H9 (cell line): ENCODE measurements around the gene VKORC1. TPM values are rescaled to one million over a fixed set of nuclear protein-coding genes. Genes with fewer than 3 reads are reported as not detected.

ENCODE experiments used
- DNase-seq: peaks from one replicate; pipeline ENCODE4 v3.0.0-alpha.2; 2017
- H2AFZ ChIP-seq: one replicate; pipeline ENCODE4 v1.6.1; 2013; ENCODE audit warnings: mild to moderate bottlenecking, low read length, control low read depth, moderate library complexity
- H2AK5ac ChIP-seq: 2 replicates; pipeline ENCODE4 v1.6.1; 2013; ENCODE audit warnings: low read length, control low read depth, mixed read lengths; ENCODE audit not compliant: insufficient read length
- H2BK120ac ChIP-seq: one replicate; pipeline ENCODE4 v1.6.1; 2013; ENCODE audit warnings: low read depth, mild to moderate bottlenecking, low read length, control low read depth, inconsistent platforms; ENCODE audit not compliant: poor library complexity, severe bottlenecking
- H2BK12ac ChIP-seq: 2 replicates; pipeline ENCODE4 v1.6.1; 2013; ENCODE audit warnings: low read length, control low read depth, mixed read lengths, low read depth; ENCODE audit not compliant: insufficient read length
- H2BK15ac ChIP-seq: 2 replicates; pipeline ENCODE4 v1.6.1; 2013; ENCODE audit warnings: low read depth, low read length, control low read depth
- H2BK20ac ChIP-seq: one replicate; pipeline ENCODE4 v1.6.1; 2013; ENCODE audit warnings: low read depth, mild to moderate bottlenecking, low read length, control low read depth, inconsistent platforms; ENCODE audit not compliant: poor library complexity, severe bottlenecking
- H2BK5ac ChIP-seq: 2 replicates; pipeline ENCODE4 v1.6.1; 2013; ENCODE audit warnings: low read length, control low read depth, mixed read lengths; ENCODE audit not compliant: insufficient read length
- H3K14ac ChIP-seq: 2 replicates; pipeline ENCODE4 v1.6.1; 2013; ENCODE audit warnings: low read length, control low read depth; ENCODE audit not compliant: insufficient read depth
- H3K18ac ChIP-seq: 2 replicates; pipeline ENCODE4 v1.6.1; 2013; ENCODE audit warnings: low read depth, mild to moderate bottlenecking, mixed read lengths, low read length, control low read depth; ENCODE audit not compliant: insufficient read length
- H3K23ac ChIP-seq: 2 replicates; pipeline ENCODE4 v1.6.1; 2013; ENCODE audit warnings: low read length, control low read depth, mixed read lengths, low read depth; ENCODE audit not compliant: insufficient read length
- H3K23me2 ChIP-seq: 2 replicates; pipeline ENCODE4 v1.6.1; 2013; ENCODE audit warnings: low read depth, mild to moderate bottlenecking, mixed read lengths, low read length, control low read depth; ENCODE audit not compliant: insufficient read length, poor library complexity, severe bottlenecking
- H3K27ac ChIP-seq: 2 replicates; pipeline ENCODE4 v1.5.1; 2013; ENCODE audit warnings: low read length, control low read depth, mixed read lengths, low read depth; ENCODE audit not compliant: insufficient read length
- H3K27me3 ChIP-seq: 2 replicates; pipeline ENCODE4 v1.6.1; 2013; ENCODE audit warnings: low read length, control low read depth, inconsistent platforms; ENCODE audit not compliant: insufficient read depth
- H3K4ac ChIP-seq: 2 replicates; pipeline ENCODE4 v1.6.1; 2013; ENCODE audit warnings: low read depth, mild to moderate bottlenecking, control low read depth, inconsistent platforms, low read length, moderate library complexity
- H3K4me1 ChIP-seq: 2 replicates; pipeline ENCODE4 v1.6.1; 2013; ENCODE audit warnings: low read length, control low read depth, inconsistent platforms; ENCODE audit not compliant: insufficient read depth
- H3K4me2 ChIP-seq: 2 replicates; pipeline ENCODE4 v1.6.1; 2013; ENCODE audit warnings: low read length, control low read depth, mixed read lengths; ENCODE audit not compliant: insufficient read length, insufficient read depth
- H3K56ac ChIP-seq: 2 replicates; pipeline ENCODE4 v1.6.1; 2013; ENCODE audit warnings: low read depth, mild to moderate bottlenecking, mixed read lengths, low read length, control low read depth; ENCODE audit not compliant: insufficient read length
- H3K79me1 ChIP-seq: 2 replicates; pipeline ENCODE4 v1.6.1; 2013; ENCODE audit warnings: low read depth, mild to moderate bottlenecking, moderate library complexity, low read length, control low read depth, inconsistent platforms; ENCODE audit not compliant: insufficient read depth, poor library complexity, severe bottlenecking
- H3K79me2 ChIP-seq: 2 replicates; pipeline ENCODE4 v1.6.1; 2013; ENCODE audit warnings: low read length, control low read depth, inconsistent platforms; ENCODE audit not compliant: insufficient read depth
- H3K9ac ChIP-seq: 2 replicates; pipeline ENCODE4 v1.6.1; 2013; ENCODE audit warnings: low read length, control low read depth, mixed read lengths; ENCODE audit not compliant: insufficient read length; ENCODE audit errors: extremely low read depth
- H3K9me3 ChIP-seq: one replicate; pipeline ENCODE4 v1.6.1; 2013; ENCODE audit warnings: low read depth, low read length, inconsistent platforms; ENCODE audit not compliant: control insufficient read depth
- H3T11ph ChIP-seq: one replicate; pipeline ENCODE4 v1.6.1; 2013; ENCODE audit warnings: mild to moderate bottlenecking, low read length, control low read depth, inconsistent platforms
- H4K20me1 ChIP-seq: one replicate; pipeline ENCODE4 v1.6.1; 2013; ENCODE audit not compliant: control insufficient read depth, insufficient read length, insufficient read depth
- H4K5ac ChIP-seq: 2 replicates; pipeline ENCODE4 v1.6.1; 2013; ENCODE audit warnings: low read depth, mild to moderate bottlenecking, mixed read lengths, low read length, control low read depth; ENCODE audit not compliant: insufficient read length
- H4K8ac ChIP-seq: replicated peaks from 2 replicates; pipeline ENCODE4 v1.6.1; 2013; ENCODE audit warnings: low read length, control low read depth, mixed read lengths, low read depth; ENCODE audit not compliant: insufficient read length
- H4K91ac ChIP-seq: 2 replicates; pipeline ENCODE4 v1.6.1; 2013; ENCODE audit warnings: low read depth, mild to moderate bottlenecking, moderate library complexity, mixed read lengths, low read length, control low read depth; ENCODE audit not compliant: insufficient read length
- H3K27ac Mint-ChIP-seq, 3 experiments: 2 replicates in 2 of 3; 3 replicates in 1 of 3; pipeline ENCODE4 v1.8.0; 2020 to 2021; ENCODE audit warnings: mixed read lengths in 3 of 3, mild to moderate bottlenecking in 1 of 3, moderate library complexity in 1 of 3
- H3K27me3 Mint-ChIP-seq: 2 replicates; pipeline ENCODE4 v1.8.0; 2021; ENCODE audit warnings: low read depth, mild to moderate bottlenecking, moderate library complexity, mixed read lengths
- H3K36me3 Mint-ChIP-seq, 3 experiments: 2 replicates in 2 of 3; 3 replicates in 1 of 3; pipeline ENCODE4 v1.8.0; 2020 to 2021; ENCODE audit warnings: low read depth in 3 of 3, mixed read lengths in 3 of 3; ENCODE audit not compliant: insufficient read depth in 1 of 3
- H3K4me1 Mint-ChIP-seq, 2 experiments: 2 replicates each; pipeline ENCODE4 v1.8.0; 2020; ENCODE audit warnings: mixed read lengths in 2 of 2
- H3K4me3 Mint-ChIP-seq, 2 experiments: 2 replicates in 1 of 2; 3 replicates in 1 of 2; pipeline ENCODE4 v1.8.0; 2020 to 2021; ENCODE audit warnings: mild to moderate bottlenecking in 2 of 2, mixed read lengths in 2 of 2, moderate library complexity in 1 of 2
- H3K9me3 Mint-ChIP-seq, 2 experiments: 2 replicates in 1 of 2; 3 replicates in 1 of 2; pipeline ENCODE4 v1.8.0; 2020; ENCODE audit warnings: mild to moderate bottlenecking in 2 of 2, mixed read lengths in 2 of 2, moderate library complexity in 1 of 2
- CTCF ChIP-seq: fragments of 200-600 bp; sonication (generic); conservative IDR thresholded peaks from 3 replicates; pipeline ENCODE4 v1.8.0; 2021; ENCODE audit warnings: antibody characterized with exemption, mild to moderate bottlenecking
- WGBS: extraction: QIAGEN DNeasy Blood & Tissue Kit; methylation state at CpG from one replicate; pipeline ENCODE4 v1.1.7; 2013; ENCODE audit warnings: missing lambda C conversion rate, low lambda C conversion rate, mixed read lengths; ENCODE audit not compliant: insufficient read length; ENCODE audit errors: extremely low coverage; 5-methylcytosine and 5-hydroxymethylcytosine counted together
- total RNA-seq: library from RNA; stranded (reverse); gene quantifications from 2 replicates; pipeline ENCODE4 v1.2.1, GENCODE V29; 2021

The VKORC1 gene
- total RNA-seq, 1 experiment from 2014 or later: 93.9 TPM

DNA sequence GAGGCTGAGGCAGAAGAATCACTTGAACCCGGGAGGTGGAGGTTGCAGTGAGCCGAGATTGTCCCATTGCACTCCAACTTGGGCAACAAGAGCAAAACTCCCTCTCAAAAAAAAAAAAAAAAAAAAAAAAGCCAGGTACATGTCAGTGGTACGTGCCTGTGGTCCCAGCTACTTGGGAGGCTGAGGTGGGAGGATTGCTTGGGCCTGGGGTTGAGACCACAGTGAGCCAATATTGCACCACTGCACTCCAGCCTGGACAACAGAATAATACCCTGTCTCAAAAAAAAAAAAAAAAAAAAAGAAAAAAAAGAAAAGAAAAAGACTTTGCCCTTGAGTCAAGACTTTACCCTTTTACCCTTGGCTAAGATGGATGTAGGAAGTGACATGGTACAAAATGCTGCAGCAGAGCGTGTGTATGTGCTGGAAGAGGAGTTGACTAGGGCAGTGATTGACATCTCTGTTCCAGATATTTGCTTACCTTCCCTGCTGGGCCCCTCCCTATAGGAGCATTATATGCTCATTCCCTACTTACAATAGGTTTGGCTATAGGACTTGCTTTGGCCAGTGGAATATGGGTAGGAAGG lies 50.6 kb downstream of the VKORC1 start:
- H2AFZ ChIP-seq: no peak overlapping the region
- no peak overlapping the region for H4K91ac ChIP-seq
- H4K8ac ChIP-seq: no peak overlapping the region
- H3K9ac ChIP-seq: no peak overlapping the region
- H2AK5ac ChIP-seq: no peak overlapping the region
- no peaks in the 10 kb centered on the region for H3K9me3 ChIP-seq
- H4K5ac ChIP-seq: no peak overlapping the region
- no peak overlapping the region for H3K4ac ChIP-seq
- H3K23me2 ChIP-seq: peaks cover 5% of the 10 kb centered on the region
- no peak overlapping the region for H2BK20ac ChIP-seq
- H2BK5ac ChIP-seq: no peak overlapping the region
- no peak overlapping the region for H3K56ac ChIP-seq
- Mint-ChIP-seq H3K4me3 (no peak overlapping the region), H3K9me3 (no peaks in the 10 kb centered on the region), H3K27ac (no peak overlapping the region), H3K4me1 (peaks cover 0 to 7% of the 10 kb centered on the region in 2 experiments; a peak in 1 of 4 replicates), H3K27me3 (peaks cover 3% of the 10 kb centered on the region; the same call in 1 of the 2 replicates), H3K36me3 (peaks cover 0 to 6% (median 2%) of the 10 kb centered on the region in 3 experiments; a peak in 3 of 7 replicates)
- H3K4me1 ChIP-seq: no peaks in the 10 kb centered on the region
- no peak overlapping the region for H3K27ac ChIP-seq
- TF ChIP-seq CTCF: no peak
- H3K79me1 ChIP-seq: no peaks in the 10 kb centered on the region
- H3K23ac ChIP-seq: no peak overlapping the region
- no peak overlapping the region for H3K4me2 ChIP-seq
- H3K14ac ChIP-seq: no peak overlapping the region
- H3K27me3 ChIP-seq: no peaks in the 10 kb centered on the region
- WGBS: no CpG with 5 or more reads among the region's 4 CpGs
- no peaks in the 10 kb centered on the region for H3K79me2 ChIP-seq
- no peak overlapping the region for H2BK15ac ChIP-seq
- H3K18ac ChIP-seq: no peak overlapping the region
- H2BK120ac ChIP-seq: no peak overlapping the region
- no peak overlapping the region for H2BK12ac ChIP-seq
- H3T11ph ChIP-seq: no peak overlapping the region
- no peaks in the 10 kb centered on the region for H4K20me1 ChIP-seq
- DNase-seq: no peak
